Activated CD4-positive, alpha-beta memory T cell treated with anti-CD3 and anti-CD28 coated beads for 36 hours (primary cell): ENCODE data around the gene LETMD1. TPM values are rescaled to one million over a fixed set of nuclear protein-coding genes. Genes with fewer than 3 reads are reported as not detected.

Source experiments
- CTCF ChIA-PET: fragments of 350-600 bp; sonication (Branson Sonifier 250); formaldehyde crosslinking; loops from one replicate; lab custom pipeline; 2021; ENCODE audit warnings: antibody characterized with exemption, inconsistent platforms; lab: Charles Lee
- POLR2A ChIA-PET: fragments of 350-600 bp; sonication (Branson Sonifier 250); formaldehyde crosslinking; loops from one replicate; lab custom pipeline; 2021; ENCODE audit warnings: antibody characterized with exemption; lab: Charles Lee
- DNase-seq: peaks from one replicate; pipeline ENCODE4 v3.0.0-alpha.2; 2020
- H3K27ac Mint-ChIP-seq: one replicate; pipeline ENCODE4 v1.8.0; 2021; ENCODE audit warnings: mixed read lengths
- H3K27me3 Mint-ChIP-seq: one replicate; pipeline ENCODE4 v1.8.0; 2021; ENCODE audit warnings: mixed read lengths
- H3K36me3 Mint-ChIP-seq: one replicate; pipeline ENCODE4 v1.8.0; 2021; ENCODE audit warnings: mixed read lengths
- H3K4me1 Mint-ChIP-seq: one replicate; pipeline ENCODE4 v1.8.0; 2021; ENCODE audit warnings: low read depth, mixed read lengths
- H3K4me3 Mint-ChIP-seq: one replicate; pipeline ENCODE4 v1.8.0; 2021; ENCODE audit warnings: mild to moderate bottlenecking, mixed read lengths
- H3K9me3 Mint-ChIP-seq: one replicate; pipeline ENCODE4 v1.8.0; 2021; ENCODE audit warnings: mixed read lengths
- intact Hi-C: fragments of 100-400 bp; cut with micrococcal nuclease; formaldehyde crosslinking; loops from one replicate; pipeline ENCODE4 v1.15.1; 2023
- total RNA-seq, 2 experiments: library from RNA; stranded (reverse); gene quantifications; one replicate each; pipeline ENCODE4 v1.2.3, GENCODE V29; 2021

The LETMD1 gene
- total RNA-seq, 2 experiments from 2014 or later: 79.8 to 84.0 TPM

- no peak for DNase-seq
- Mint-ChIP-seq H3K4me1 (peaks cover 9% of the 10 kb centered on the region), H3K9me3 (no peaks in the 10 kb centered on the region), H3K4me3 (no peak overlapping the region), H3K27me3 (no peaks in the 10 kb centered on the region), H3K36me3 (peaks cover 36% of the 10 kb centered on the region), H3K27ac (no peak overlapping the region)
- CTCF ChIA-PET: interaction anchor here (1.7 kb wide), 1 partner anchor 233 kb away, joined by 5 read pairs; no protein-coding TSS in a partner anchor
- intact Hi-C loops: no loop called here
- POLR2A ChIA-PET: interaction anchor here (0.8 kb wide), 1 partner anchor 24 kb away, joined by 3 read pairs; no protein-coding TSS in a partner anchor
Measured at GRCh38 chr12:51108136-51108535, 60.0 kb downstream of the LETMD1 start.

Other genes with a start within 250 kb of the LETMD1 start
- gene TMPRSS12, start 205.4 kb upstream of the LETMD1 start, total RNA-seq: not detected
- not detected for gene HIGD1C, start 95.8 kb upstream of the LETMD1 start, total RNA-seq
- gene SLC11A2, start 21.9 kb upstream of the LETMD1 start, total RNA-seq: 10 to 100 TPM; 41.4 to 41.6 TPM
- 10 to 100 TPM; 19.2 to 20.2 TPM for gene CSRNP2, start 35.3 kb downstream of the LETMD1 start, total RNA-seq
- 10 to 100 TPM; 32.0 to 34.1 TPM for gene TFCP2, start 124.8 kb downstream of the LETMD1 start, total RNA-seq
- gene POU6F1, start 169.7 kb downstream of the LETMD1 start, total RNA-seq: 10 to 100 TPM; 12.1 to 12.4 TPM
- 100 to 1,000 TPM; 106 to 119 TPM for gene DAZAP2, start 190.5 kb downstream of the LETMD1 start, total RNA-seq
- under 1 TPM; 0.55 to 0.73 TPM for gene SMAGP, start 222.1 kb downstream of the LETMD1 start, total RNA-seq